ENCODE data around the gene GALK2.
A peak's percentile ranks its signal among the peaks of the same experiment; 100 is the strongest.
"Not testable (repeated sequence)": the region's sequence is repeated elsewhere in the genome, so short reads cannot be mapped to it uniquely, and the experiment has no call there.

The GALK2 gene

DNA sequence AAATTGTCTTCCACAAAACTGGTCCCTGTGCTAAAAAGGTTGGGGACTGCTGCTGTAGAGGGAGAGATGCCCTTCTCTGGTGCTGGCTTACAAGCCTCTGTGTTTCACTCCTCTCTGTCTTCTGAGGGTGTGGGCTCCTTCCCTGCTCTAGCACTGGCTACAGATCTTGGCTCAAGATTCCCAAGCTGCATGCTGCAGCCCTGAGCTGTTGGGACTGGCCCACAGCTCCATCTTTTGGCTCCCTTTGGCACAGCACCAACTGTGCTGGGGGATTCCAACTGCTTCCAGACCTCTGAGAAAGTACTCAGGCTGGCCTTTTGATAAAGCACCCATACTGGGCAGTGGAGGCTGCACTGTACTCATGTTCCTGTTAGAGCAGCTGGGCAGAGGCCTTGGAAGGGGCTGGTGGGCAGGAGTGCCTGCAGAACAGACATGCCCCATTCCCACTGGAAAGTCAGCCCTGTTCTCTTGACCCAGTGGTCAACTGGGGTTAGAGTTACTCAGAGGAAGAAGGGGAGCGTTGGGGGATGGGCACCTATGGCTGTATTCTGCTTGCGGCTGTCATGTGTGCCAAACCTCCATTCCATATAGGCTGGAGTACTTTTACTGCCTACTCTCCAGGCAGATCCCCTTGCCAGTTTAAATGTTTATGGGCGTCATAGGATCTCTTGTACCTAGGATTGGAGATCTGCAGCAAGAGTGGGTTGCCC, 55.7 kb downstream of the GALK2 start:
- DNase-seq: peak; percentile 0

DNA sequence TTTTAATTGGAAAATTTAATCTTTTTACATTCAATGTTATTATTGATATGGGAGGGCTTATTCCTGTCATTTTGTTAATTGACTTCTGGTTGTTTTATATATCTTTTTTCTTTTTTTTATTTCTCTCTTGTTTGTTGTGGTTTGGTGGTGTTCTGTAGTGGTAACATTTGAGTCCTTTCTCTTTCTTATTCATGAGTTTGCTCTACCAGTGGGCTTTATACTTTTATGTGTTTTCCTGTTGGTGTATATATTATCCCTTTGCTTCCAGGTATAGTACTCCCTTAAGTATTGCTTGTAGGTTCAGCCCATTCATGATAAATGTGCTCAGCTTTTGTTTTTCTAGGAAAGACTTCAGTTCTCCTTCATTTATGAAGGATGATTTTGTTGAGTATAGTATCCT, 57.6 kb downstream of the GALK2 start:
- DNase-seq: no peak

DNA sequence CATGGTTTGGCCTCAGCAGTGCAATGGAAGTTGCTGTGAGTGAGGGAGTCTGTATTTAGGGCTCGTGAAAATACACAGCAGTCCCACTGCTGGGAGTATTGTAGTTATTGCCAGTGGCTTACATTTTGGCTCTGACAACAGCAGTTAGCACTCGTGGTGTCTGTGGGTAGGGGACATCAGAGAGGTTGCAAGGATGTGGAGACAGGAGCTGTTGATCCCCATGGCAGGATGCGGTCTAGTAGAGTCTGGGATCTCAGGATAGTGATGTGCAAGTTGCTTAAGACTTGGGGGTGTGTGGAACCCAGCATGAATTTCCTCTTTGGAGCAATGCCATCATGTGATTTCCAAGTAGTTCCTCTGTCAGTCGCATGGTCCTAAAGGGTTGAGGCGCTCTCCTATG, 59.9 kb downstream of the GALK2 start:
- no peak for DNase-seq

DNA sequence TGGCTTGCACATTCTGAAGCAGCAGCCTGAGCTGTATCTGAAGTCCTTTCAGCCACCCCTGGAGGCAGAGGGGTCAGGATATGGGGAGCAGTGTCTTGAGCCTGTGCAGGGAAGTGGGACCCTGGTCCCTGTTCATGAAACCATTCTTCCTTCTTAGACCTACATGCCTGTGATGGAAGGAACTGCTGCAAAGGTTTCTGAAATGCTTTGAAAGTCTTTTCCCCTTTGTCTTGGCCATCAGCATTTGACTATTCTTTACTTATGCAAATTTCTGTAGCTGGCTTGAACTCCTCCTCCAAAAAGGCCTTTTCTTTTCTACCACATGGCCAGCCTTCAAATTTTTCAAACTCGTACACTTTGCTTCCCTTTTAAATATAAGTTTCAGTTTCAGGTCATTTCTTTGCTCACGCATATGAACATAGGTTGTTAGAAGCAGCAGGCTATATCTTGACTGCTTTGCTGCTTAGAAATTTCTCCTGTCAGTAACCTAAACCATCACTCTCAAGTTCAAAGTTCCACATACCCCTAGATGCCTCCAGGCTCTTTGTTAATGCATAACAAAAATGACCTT, 62.3 kb downstream of the GALK2 start:
- no peak for DNase-seq

DNA sequence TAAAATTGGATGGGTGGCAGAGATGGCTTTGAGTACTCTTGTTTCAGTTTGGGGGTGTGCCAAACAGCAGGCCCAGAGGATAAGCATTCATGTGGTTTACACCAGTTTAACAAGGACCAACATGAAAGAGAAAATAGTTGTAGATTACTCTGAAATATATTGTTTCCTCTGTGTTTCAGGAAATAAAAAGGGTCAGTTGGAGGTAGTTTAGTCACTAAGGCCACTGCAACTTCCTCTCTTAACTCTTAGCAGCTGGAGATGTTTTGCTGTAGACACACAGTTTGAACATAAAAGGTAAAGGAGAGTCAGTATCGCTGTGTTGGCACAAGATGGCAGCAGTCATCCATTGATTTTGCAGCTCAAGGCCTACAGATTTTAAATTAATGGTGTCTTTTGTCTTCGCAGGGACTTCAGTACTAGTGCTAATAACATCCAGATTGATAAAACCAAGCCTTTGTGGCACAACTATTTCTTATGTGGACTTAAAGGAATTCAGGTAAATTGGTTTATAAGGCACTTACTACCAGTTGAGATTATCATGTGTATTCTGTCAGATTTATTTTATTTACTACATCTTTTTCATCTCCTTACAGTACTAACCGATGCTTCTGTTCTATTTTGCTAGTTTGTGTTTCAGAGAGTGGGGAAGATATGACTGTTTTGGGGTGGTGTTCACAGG, 65.5 kb downstream of the GALK2 start:
- DNase-seq: peak; percentile 6

DNA sequence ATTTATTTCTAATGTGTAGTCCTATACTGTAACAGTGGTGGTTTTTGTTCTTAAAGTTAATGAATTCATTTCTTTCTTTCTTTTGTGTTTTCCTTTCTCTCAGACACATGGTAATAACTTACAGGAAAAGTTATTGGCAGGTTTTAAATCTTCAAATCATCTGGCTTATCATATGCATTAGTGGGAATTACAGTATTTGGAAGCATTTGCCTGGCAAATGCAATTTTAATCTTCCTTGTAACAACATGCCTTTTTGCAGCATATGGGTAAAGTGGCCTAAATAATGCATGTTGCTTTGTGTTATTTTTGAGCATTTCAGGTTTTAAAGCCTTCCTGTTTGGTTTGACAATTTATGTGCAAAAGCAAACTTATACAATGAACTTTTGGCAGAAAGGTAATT, 66.8 kb downstream of the GALK2 start:
- no peak for DNase-seq

DNA sequence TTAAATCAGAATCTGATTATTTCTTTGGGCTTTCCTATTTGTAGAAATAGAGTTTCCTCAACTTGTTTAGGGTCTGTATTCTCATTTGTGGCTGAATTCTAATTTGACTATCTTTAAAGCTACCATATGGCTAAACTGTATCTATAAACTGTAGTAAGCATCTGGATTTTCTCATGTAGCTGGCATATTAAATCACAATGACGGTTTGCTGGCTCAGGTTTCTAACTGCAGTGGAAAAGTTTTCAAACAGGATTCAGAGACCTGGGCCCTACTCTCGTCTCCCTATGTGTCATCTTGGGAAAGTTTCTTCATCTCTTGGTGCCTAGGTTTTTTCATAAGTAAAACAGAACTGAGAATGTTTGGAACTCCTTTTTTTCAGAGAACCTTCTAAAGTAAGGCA, 68.3 kb downstream of the GALK2 start:
- DNase-seq: no peak

DNA sequence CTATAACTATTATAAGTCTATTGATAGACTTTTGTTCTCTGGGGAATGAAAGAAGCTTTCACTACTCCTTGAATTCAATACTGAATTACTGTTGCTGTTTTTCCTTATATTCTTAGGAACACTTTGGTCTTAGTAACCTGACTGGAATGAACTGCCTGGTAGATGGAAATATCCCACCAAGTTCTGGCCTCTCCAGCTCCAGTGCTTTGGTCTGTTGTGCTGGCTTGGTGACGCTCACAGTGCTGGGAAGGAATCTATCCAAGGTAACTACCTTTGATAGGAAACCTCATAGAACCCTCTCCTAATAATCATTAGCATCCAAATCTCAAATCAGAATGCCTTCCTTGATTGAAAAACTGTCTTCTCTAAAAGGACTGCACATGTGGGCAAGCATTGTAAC, 69.1 kb downstream of the GALK2 start:
- DNase-seq: no peak

DNA sequence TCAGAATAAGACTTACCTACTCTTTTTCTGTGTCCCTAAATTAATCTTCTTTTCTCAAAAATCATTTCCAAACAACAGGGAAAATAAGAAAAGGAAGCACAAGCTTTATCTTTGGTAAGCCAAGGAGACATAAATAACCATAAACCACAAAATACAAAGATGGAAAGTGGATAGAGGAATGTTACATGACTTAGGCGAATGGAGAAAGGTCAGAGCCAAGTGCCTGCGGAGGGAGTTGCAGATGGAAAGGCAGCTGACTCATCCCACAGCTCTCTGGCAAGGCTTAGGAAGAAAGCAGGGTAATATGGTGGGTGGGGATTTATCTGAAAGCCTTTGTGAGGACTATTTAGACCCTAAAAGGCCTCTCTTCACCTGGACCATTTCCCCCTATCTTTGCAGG, 72.8 kb downstream of the GALK2 start:
- no peak for DNase-seq

DNA sequence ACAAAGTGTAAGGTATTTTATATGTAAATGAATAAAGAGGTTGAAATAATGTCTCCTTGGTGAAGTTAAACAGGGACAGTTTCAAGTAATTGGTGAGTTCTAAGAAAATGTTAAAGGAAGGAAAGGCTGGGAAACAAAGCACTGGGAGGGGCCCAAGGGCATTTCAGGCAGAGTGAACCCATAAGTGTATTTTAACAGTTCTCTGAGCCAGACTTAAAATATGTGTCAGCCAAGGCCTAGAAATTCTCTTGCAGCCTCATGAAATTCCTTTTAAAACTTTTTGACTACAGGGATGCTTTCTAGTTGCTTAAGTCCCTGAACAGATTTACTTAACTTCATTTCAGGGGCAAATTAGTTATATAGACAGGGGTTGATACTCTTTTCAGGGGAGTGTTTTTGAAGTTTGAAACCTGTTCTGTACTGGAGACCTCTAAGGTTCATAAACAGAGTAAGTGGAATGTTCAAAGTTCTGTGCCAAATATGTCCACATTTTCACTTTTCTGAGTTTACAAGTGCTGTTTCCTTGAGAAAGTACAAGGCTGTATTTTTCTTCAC, 77.6 kb downstream of the GALK2 start:
- no peak for DNase-seq

DNA sequence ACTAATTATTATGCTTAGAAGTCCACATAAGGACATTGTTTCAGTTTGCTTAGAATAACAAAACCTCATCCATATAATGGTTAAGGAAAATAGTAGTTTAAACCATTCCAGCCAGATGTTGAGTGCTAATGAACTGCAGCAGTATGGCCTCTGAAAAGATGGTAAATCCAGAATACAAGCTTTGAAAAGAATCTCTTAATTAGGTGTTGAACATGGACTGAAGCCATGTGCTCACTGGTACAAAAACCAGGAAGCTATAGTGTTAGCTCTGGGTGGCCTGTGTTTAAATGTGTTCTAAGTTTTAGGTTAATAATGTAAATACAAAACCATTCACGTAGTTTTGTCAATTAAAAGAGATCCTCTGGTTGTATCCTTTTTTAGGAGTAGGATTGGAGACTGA, 78.2 kb downstream of the GALK2 start:
- no peak for DNase-seq

DNA sequence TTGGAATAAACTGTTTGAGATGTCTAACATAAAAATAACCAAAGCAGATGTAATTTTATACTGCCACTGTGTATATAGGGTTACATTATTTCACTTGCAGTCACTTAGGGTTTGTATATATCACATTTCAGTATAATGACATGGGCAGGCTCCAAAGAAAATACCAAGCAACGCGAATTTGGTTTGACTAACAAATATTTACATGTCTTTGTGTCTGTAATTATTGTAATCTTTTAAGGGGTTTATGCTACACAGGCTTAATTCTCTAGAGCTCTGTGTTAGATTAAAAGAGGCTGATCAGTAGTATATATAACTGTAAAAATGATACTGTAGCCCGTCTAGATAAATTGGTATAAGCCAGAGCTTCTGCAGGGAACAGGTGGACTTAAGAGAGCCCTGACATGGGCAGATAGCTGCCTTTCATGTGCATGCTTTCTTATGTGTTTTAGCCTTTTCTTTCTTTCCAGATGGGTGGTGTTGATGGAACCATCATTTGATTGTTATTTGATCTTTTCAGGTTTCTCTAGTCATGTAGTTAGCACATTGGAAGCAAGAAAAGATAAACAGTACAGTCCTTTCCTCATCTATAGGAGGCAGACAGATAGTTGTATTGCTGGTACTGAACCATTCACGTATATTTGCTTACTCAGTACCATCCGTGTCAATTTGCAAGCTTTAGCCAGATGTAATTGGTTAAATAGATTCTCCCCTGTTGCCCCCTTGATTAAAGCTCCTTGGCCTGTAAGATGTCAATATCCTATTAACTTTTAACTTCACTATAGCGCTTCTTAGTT, 86.1 kb downstream of the GALK2 start:
- DNase-seq: no peak

DNA sequence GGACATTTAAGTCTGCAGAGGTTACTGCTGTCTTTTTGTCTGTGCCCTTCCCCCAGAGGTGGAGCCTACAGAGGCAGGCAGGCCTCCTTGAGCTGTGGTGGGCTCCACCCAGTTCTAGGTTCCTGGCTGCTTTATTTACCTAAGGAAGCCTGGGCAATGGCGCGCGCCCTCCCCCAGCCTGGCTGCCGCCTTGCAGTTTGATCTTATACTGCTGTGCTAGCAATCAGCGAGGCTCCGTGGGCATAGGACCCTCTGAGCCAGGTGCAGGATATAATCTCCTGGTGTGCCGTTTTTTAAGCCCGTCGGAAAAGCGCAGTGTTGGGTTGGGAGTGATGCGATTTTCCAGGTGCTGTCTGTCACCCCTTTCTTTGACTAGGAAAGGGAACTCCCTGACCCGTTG, 95.1 kb downstream of the GALK2 start:
- DNase-seq: not testable (repeated sequence)

DNA sequence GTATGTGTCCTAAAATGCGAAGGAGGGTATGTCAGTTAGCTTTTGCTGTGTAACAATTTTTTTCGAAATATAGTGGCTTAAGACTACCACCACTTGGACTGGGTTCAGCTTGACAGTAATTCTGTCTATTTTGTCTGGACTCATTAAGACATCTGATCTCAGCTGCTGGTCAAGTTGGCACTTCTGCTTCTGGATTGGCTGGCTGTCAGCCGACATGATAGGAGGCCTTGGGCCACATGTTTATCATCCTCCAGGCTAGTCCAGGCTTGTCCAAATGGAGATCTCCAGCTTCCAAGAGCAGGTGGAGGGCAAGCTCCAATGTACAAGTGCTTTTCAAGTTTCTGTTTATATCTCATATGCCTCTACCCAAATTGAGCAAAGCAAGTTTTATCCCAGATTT, 95.9 kb downstream of the GALK2 start:
- DNase-seq: peak; percentile 5

DNA sequence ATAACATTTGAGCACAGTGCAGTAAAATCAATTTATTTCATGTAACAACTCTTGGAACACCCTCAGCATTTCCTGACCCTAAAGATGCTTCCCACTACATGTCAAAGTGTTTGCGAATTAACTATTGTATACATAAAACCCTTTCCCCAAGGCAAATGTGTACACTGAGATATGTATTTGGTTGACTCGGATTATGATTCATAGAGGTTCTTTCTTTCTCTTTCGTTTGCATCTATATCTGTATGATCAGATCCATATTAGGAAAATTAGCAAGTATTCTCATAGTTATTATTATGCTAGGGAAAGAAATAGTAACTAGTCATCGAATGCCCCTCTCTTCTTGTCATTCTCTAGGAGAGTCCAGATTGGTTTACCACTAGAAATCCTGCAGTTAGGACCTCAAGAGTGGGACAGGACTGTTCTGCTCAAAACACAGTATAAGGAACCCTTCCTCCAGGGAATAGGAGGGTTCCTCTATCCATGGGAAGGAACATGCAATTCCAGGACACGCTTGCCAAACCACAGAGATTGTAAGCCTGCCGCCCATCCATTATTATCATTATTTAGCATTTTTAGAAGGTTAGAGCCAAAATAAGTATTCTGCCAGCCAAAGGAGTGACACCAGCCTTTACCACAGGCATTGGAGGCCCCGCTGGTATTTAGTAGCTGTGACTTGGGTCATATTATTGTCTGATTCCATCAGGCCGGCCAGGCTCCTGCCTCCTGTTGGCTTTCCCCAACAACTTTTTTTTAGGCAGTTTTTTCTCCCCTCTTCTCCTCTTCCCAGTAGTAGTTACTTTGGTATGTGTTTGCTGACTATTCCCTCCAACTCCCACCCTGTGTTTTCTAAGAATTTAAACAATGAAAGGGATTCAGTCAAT, 100.7 kb downstream of the GALK2 start:
- no peak for DNase-seq

DNA sequence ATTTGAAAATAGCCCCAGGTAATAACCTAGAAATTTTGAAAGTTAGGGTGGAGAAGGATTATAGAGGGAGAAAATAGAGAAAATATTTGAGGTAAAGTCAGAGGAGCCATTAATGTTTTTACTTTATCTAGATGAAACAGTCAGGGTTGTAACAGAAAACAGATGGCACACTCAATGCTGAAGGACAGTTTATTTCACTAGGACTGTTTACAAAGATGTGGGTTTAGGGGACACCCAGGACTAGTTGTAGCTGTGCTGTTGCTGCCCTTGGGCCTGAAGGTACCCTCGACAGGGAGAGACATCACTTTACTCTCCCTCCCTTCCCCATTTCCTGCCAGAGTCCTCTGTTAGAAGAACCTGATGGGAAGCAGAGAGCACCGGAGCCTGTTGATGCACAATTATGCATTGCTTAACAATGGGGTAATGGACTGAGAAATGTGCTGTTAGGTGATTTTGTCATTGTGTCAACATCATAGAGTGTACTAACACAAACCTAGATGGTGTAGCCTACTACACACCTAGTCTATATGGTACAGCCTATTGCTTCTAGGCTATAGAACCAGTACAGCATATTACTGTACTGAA, 103.8 kb downstream of the GALK2 start:
- DNase-seq: no peak

DNA sequence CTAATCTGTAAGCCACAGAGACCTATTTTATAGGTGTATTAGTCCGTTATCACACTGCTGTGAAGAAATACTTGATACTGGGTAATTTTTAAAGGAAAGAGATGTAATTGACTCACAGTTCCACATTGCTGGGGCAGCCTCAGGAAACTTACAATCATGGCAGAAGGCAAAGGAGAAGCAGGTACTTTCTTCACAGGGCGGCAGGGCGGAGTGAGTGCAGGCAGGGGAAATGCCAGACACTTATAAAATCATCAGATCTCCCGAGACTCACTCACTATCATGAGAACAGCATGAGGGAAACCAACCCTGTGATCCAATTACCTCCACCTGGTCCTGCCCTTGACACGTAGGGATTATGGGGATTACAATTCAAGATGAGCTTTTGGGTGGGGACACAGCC, 108.7 kb downstream of the GALK2 start:
- no peak for DNase-seq

DNA sequence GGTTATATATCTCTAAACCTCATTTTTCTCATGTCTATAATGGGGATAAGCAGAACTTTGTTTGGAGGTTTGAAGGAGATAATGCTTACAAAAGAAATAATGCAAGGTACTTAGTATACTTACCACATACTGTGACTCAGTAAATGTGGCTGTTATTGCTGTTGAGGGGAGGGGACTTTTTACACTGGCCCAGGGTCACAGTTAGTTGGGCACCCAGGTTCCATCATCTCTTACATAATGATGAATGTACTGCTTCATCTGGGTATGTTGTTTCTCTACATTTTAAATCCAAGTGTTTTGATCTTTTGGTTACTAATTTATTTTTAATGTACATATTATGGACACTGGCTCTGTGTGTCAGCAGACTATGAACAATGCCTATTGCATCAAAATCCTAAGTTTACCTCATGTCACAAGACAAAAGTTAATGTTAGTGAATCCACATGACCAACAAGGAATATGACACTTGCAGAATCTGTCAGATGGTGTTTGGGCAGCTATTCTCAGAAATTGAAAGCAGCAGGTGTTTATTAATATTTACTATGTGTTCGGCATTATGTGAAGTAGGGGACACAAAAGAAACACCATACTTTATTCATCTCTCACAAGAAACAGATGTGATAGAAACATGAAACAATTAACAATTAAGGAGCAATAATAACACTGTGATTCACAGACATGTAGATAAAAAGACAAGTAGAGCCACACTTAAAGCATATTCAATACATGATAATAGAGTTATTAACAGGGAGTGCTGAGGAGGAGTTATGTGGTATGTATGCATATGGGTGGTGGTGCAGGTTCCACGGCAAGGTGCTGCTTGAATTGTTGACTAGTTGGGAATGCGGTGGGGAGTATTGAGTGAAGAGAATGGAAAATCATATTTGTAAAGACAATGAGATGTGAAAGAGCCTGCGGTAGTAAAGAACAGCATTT, 109.7 kb downstream of the GALK2 start:
- no peak for DNase-seq

DNA sequence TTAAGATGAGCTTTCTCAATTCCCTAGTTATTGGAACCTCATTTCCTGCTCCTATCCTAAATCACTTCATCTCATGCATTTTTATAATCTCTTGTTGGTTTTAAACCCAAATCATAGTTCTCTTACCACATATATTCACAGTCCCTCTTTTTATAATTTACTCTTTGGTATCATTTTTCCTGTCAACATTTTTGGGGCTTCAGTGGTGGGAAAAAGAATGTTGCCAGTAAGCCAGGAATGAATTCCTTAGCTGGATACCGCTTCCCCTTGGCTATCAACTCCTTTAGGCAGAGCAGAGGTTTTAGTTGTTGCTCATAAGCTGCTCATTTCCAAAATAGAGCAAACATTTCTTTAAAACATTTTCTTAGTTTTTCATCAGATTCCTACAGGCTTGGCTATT, 112.3 kb downstream of the GALK2 start:
- no peak for DNase-seq

DNA sequence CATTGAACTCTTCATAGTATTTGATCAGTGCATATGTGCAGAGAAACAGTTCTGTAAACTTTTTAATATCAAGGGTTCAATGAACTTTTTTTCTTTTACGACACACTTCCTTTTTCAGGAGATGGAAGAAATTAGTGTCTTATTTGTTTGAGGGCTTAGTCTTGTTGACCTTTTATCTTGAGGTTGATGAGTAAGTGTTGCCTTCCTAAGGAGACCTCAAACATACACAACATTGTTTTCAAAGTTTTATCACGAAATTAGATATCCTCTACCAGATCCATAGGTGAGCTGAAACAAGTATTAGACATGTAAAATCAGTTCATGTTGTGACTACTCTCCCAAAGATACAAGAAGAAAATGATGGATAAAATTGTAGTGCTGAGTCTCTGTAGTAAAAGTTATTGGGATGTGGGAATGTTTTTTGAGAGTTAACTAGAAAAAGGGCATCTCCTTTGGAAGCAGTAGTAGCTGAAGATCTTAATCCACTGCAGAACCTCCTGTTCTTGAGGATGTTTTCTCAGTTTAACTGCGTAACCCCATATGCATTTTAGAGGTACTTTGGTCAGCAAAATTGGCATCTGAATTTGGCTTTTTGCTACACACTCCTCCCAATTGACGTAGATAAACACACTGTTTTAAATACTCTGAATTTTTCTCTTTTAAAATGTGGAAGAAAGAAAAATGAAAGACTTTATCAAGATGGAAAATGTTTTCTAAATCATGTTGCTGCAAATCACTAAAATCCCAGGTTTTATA, 116.8 kb downstream of the GALK2 start:
- DNase-seq: no peak
